Panc1 (cell line): ENCODE data around the gene ZBTB37. TPM values are rescaled to one million over a fixed set of nuclear protein-coding genes. Genes with fewer than 3 reads are reported as not detected.

Experiments used
- ATAC-seq: fragments of 200-7000 bp; cut with Tn5 transposase; 2 replicates; pipeline ENCODE4 v1.9.1; 2020; ENCODE audit warnings: mild to moderate bottlenecking, moderate library complexity
- BruUV-seq: library from RNA; stranded (reverse); fragments of 400-500 nt; replicated peaks from 2 replicates; lab custom pipeline; 2021; lab: Mats Ljungman, UMichigan
- CTCF ChIA-PET: fragments of 300-600 bp; sonication (Branson Sonifier 250); formaldehyde crosslinking; loops from one replicate; lab custom pipeline; 2022; ENCODE audit warnings: antibody characterized with exemption; lab: Charles Lee
- POLR2A ChIA-PET: fragments of 300-600 bp; sonication (Branson Sonifier 250); formaldehyde crosslinking; loops from one replicate; lab custom pipeline; 2022; ENCODE audit warnings: antibody characterized with exemption; lab: Charles Lee
- DNase-seq: peaks from one replicate; pipeline ENCODE4 v3.0.0-alpha.2; 2010; ENCODE audit warnings: low read depth, low spot score
- H3K27ac ChIP-seq: 2 replicates; pipeline ENCODE4 v1.5.1; 2011; ENCODE audit warnings: mild to moderate bottlenecking, low read length, inconsistent platforms
- H3K27me3 ChIP-seq: fragments of 200-500 bp; sonication (Bioruptor generic); 2 replicates; pipeline ENCODE4 v1.6.0; 2014; ENCODE audit warnings: low read length, inconsistent platforms; ENCODE audit not compliant: control insufficient read depth, insufficient read depth
- H3K36me3 ChIP-seq: fragments of 200-500 bp; sonication (Bioruptor generic); 2 replicates; pipeline ENCODE4 v1.5.1; 2014; ENCODE audit warnings: inconsistent platforms, mild to moderate bottlenecking, low read length, moderate library complexity; ENCODE audit not compliant: control insufficient read depth, insufficient read depth
- H3K4me1 ChIP-seq: 2 replicates; pipeline ENCODE4 v1.5.1; 2011; ENCODE audit warnings: inconsistent platforms, mild to moderate bottlenecking, low read length, moderate library complexity; ENCODE audit not compliant: control insufficient read depth, insufficient read depth
- H3K4me3 ChIP-seq, 2 experiments: 2 replicates each; pipeline ENCODE4 v1.5.1; 2011 to 2012; ENCODE audit warnings: low read depth in 2 of 2, low read length in 2 of 2, mild to moderate bottlenecking in 2 of 2, inconsistent platforms in 1 of 2, moderate library complexity in 1 of 2
- H3K9me3 ChIP-seq: fragments of 200-500 bp; sonication (Bioruptor generic); 2 replicates; pipeline ENCODE4 v1.5.1; 2014; ENCODE audit warnings: low read depth, mild to moderate bottlenecking, inconsistent platforms, low read length, moderate library complexity; ENCODE audit not compliant: control insufficient read depth, insufficient read depth
- CTCF ChIP-seq: fragments of 450-650 bp; IDR thresholded peaks from 2 replicates; pipeline ENCODE4 v1.5.1; 2017; ENCODE audit warnings: mild to moderate bottlenecking
- POLR2AphosphoS5 ChIP-seq: IDR thresholded peaks from 2 replicates; pipeline ENCODE4 v1.6.1; 2012; ENCODE audit warnings: mild to moderate bottlenecking, low read depth, low read length, moderate library complexity
- REST ChIP-seq, 2 experiments: IDR thresholded peaks; 2 replicates each; pipeline ENCODE4 v1.6.1; 2011 to 2012; ENCODE audit warnings: low read depth in 2 of 2, control low read depth in 1 of 2, low read length in 1 of 2, mild to moderate bottlenecking in 1 of 2, moderate library complexity in 1 of 2; ENCODE audit not compliant: insufficient read depth in 1 of 2
- SIN3A ChIP-seq: IDR thresholded peaks from 2 replicates; pipeline ENCODE4 v1.6.1; 2012; ENCODE audit warnings: low read depth, mild to moderate bottlenecking, low read length, moderate library complexity, borderline replicate concordance; ENCODE audit not compliant: insufficient read depth
- TCF7L2 ChIP-seq: IDR thresholded peaks from 2 replicates; pipeline ENCODE4 v1.6.1; 2011; ENCODE audit warnings: mild to moderate bottlenecking, low read depth, low read length, inconsistent platforms
- in situ Hi-C: cut with HindIII; loops from 2 replicates; pipeline ENCODE4 v1.10.0; 2016; ENCODE audit warnings: low sequenced_read_pairs, low pct_unique_long_range_greater_than_20kb
- intact Hi-C: fragments of 100-400 bp; cut with micrococcal nuclease; formaldehyde crosslinking; loops from one replicate; pipeline ENCODE4 v1.10.0; 2022; ENCODE audit not compliant: unreplicated experiment
- total RNA-seq: library from RNA; stranded (reverse); gene quantifications from one replicate; pipeline ENCODE4 v1.2.1, GENCODE V29; 2021; ENCODE audit not compliant: unreplicated experiment

The ZBTB37 gene
- total RNA-seq, 1 experiment from 2014 or later = 11.6 TPM

- Histone ChIP-seq H3K4me3 (no peak overlapping the region), H3K9me3 (no peaks in the 10 kb centered on the region), H3K4me1 (no peaks in the 10 kb centered on the region), H3K27me3 (no peaks in the 10 kb centered on the region), H3K36me3 (no peaks in the 10 kb centered on the region), H3K27ac (no peak overlapping the region)
- in situ Hi-C loops (no loop called here), intact Hi-C loops (no loop called here)
- DNase-seq (peak; percentile 10), ATAC-seq (peak; percentile 83)
- TF ChIP-seq SIN3A (no peak), TCF7L2 (no peak), CTCF (peak; percentile 86)
- CTCF ChIA-PET = no interaction called here
- POLR2A ChIA-PET = no interaction called here
- BruUV-seq = no TSS peak
Measured at GRCh38 chr1:173914366-173914871, 46.2 kb downstream of the ZBTB37 start.

GRCh38 chr1:173915596-173915995 is 47.4 kb downstream of the ZBTB37 start:
- no TSS peak for BruUV-seq
- no peaks in the 10 kb centered on the region for H3K36me3 ChIP-seq
- DNase-seq (no peak), ATAC-seq (no peak)
- ChIA-PET POLR2A (no interaction called here), CTCF (no interaction called here)
- no peaks in the 10 kb centered on the region for H3K4me1 ChIP-seq
- in situ Hi-C loops = no loop called here
- no peaks in the 10 kb centered on the region for H3K27me3 ChIP-seq
- no peak overlapping the region for H3K27ac ChIP-seq
- no peak for TF ChIP-seq POLR2AphosphoS5
- peak; percentile 46 to 64; a peak in 2 of 4 replicates for TF ChIP-seq REST (IDR thresholded peaks at IDR 0.05; ENCODE audit: insufficient read depth in 1 of 2, low read depth in 2 of 2, low read length in 1 of 2)
- intact Hi-C loops = no loop called here
- no peak overlapping the region for H3K4me3 ChIP-seq
- no peaks in the 10 kb centered on the region for H3K9me3 ChIP-seq

- in situ Hi-C loops = no loop called here
Measured at GRCh38 chr1:173916667-173917066, 48.5 kb downstream of the ZBTB37 start.

More at GRCh38 chr1:173916667-173917066, 48.5 kb downstream of the ZBTB37 start:
- TF ChIP-seq TCF7L2 (no peak), POLR2AphosphoS5 (no peak), REST (IDR thresholded peaks at IDR 0.05; ENCODE audit: insufficient read depth in 1 of 2, low read depth in 2 of 2, low read length in 1 of 2) (no peak), SIN3A (no peak), CTCF (no peak)
- Histone ChIP-seq H3K4me3 (no peak overlapping the region), H3K27me3 (no peaks in the 10 kb centered on the region), H3K27ac (no peak overlapping the region), H3K9me3 (no peaks in the 10 kb centered on the region), H3K4me1 (no peaks in the 10 kb centered on the region), H3K36me3 (no peaks in the 10 kb centered on the region)
- ATAC-seq = no peak
- POLR2A ChIA-PET = no interaction called here
- CTCF ChIA-PET = no interaction called here
- intact Hi-C loops = no loop called here
- BruUV-seq = no TSS peak
- no peak for DNase-seq
